HepG2 (cell line): ENCODE measurements around the gene NTN3.

Experiments used
- RNF2 ChIP-seq: fragments of 450-650 bp; conservative IDR thresholded peaks from 2 replicates; pipeline ENCODE4 v1.6.1; 2016; ENCODE audit warnings: low read depth
- SMAD3 ChIP-seq: sonication (generic); formaldehyde crosslinking; IDR thresholded peaks from 2 replicates; pipeline ENCODE4 v1.4.0; 2020; ENCODE audit warnings: missing genetic modification reagents
- ZNF24 ChIP-seq: fragments of 450-650 bp; IDR thresholded peaks from 2 replicates; pipeline ENCODE4 v1.6.1; 2017; ENCODE audit warnings: antibody characterized with exemption, mild to moderate bottlenecking
- ZNF329 ChIP-seq: sonication (generic); formaldehyde crosslinking; IDR thresholded peaks from 2 replicates; pipeline ENCODE4 v1.9.0; 2021; ENCODE audit warnings: low read depth, mild to moderate bottlenecking, missing genetic modification reagents
- ZSCAN25 ChIP-seq: sonication (generic); formaldehyde crosslinking; IDR thresholded peaks from 2 replicates; pipeline ENCODE4 v1.8.0; 2022; ENCODE audit warnings: mild to moderate bottlenecking, missing genetic modification reagents
- TF ChIP-seq, protein P1 (sequence below): sonication (generic); formaldehyde crosslinking; IDR thresholded peaks from 2 replicates; pipeline ENCODE4 v1.4.0; 2020; ENCODE audit warnings: missing genetic modification reagents

DNA sequence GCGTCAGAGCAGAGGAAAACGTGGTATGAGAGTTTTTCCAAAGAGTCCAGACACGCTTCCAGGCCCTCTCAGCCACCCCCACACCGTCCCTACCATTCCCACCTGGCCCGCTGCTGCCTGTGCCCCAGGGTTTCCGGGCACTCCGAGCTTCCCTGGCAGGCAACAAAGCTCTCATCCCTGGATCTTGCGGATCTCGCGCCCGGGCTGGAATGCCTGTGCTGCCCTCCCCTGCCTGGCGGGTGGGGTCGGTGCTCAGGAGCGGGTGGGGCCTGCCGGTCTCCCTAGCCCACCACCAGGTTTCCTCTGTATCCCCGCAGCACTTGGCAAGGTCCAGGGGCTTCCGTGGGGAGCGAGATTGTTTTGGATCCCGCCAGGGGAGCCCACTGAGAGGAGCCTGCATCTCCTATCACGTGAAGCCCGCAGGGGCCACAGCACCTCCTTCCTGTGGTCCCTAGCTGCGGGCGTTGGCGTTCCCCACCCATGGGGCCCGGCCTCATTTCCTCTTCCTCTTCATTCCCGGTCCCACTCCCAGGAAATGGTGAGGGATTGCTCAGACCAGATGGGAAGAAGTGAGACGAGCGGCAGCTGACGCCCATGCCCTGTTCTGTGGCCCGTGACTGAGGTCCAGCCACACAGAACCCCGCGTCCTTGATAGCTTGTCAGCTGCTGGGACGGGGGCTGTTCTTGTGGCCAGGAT is 14.9 kb downstream of the NTN3 start:
- TF ChIP-seq ZNF24 (no peak), ZSCAN25 (no peak), SMAD3 (CRISPR knock-in tag) (no peak), RNF2 (no peak), ZNF329 (CRISPR knock-in tag) (no peak)
- TF ChIP-seq, protein P1, sequence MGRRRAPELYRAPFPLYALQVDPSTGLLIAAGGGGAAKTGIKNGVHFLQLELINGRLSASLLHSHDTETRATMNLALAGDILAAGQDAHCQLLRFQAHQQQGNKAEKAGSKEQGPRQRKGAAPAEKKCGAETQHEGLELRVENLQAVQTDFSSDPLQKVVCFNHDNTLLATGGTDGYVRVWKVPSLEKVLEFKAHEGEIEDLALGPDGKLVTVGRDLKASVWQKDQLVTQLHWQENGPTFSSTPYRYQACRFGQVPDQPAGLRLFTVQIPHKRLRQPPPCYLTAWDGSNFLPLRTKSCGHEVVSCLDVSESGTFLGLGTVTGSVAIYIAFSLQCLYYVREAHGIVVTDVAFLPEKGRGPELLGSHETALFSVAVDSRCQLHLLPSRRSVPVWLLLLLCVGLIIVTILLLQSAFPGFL (CRISPR knock-in tag) = no peak
